HCT116 (cell line): ENCODE data around the gene TMEM254.

Experiments
- CEBPB ChIP-seq: IDR thresholded peaks from 2 replicates; pipeline ENCODE4 v1.6.1; 2012; ENCODE audit warnings: low read depth
- CTCF ChIP-seq, 3 experiments: fragments of 200-600 bp in 1 of 3; sonication (generic) in 1 of 3; IDR thresholded peaks in 2 of 3; conservative IDR thresholded peaks in 1 of 3; 2 replicates each; pipeline ENCODE4 v1.5.1; 2012 to 2017; ENCODE audit warnings: low read depth in 2 of 3, low read length in 2 of 3, antibody characterized with exemption in 1 of 3, borderline replicate concordance in 1 of 3, control low read depth in 1 of 3, mild to moderate bottlenecking in 1 of 3, mixed read lengths in 1 of 3, mixed run types in 1 of 3, moderate library complexity in 1 of 3; ENCODE audit not compliant: insufficient read depth in 1 of 3
- ELF1 ChIP-seq: IDR thresholded peaks from 2 replicates; pipeline ENCODE4 v1.6.1; 2012; ENCODE audit warnings: low read depth, borderline replicate concordance
- EZH2 ChIP-seq: fragments of 200-600 bp; sonication (generic); IDR thresholded peaks from 2 replicates; pipeline ENCODE4 v1.6.1; 2017; ENCODE audit warnings: antibody characterized with exemption, mixed run types
- MAX ChIP-seq: IDR thresholded peaks from 2 replicates; pipeline ENCODE4 v1.6.1; 2012
- POLR2A ChIP-seq: IDR thresholded peaks from 2 replicates; pipeline ENCODE4 v1.7.0; 2011; ENCODE audit warnings: borderline replicate concordance; ENCODE audit not compliant: insufficient read depth, insufficient read length; ENCODE audit errors: extremely low read depth
- POLR2AphosphoS5 ChIP-seq: IDR thresholded peaks from 2 replicates; pipeline ENCODE4 v1.6.1; 2011; ENCODE audit warnings: mild to moderate bottlenecking, low read depth, low read length, moderate library complexity
- RAD21 ChIP-seq: IDR thresholded peaks from 2 replicates; pipeline ENCODE4 v1.6.1; 2012; ENCODE audit warnings: low read depth, mild to moderate bottlenecking
- SIN3A ChIP-seq: IDR thresholded peaks from 2 replicates; pipeline ENCODE4 v1.6.1; 2012; ENCODE audit warnings: low read depth
- SRF ChIP-seq: IDR thresholded peaks from 2 replicates; pipeline ENCODE4 v1.6.1; 2012; ENCODE audit warnings: low read depth
- TCF7L2 ChIP-seq: IDR thresholded peaks from 2 replicates; pipeline ENCODE4 v1.7.0; 2011; ENCODE audit warnings: borderline replicate concordance, inconsistent platforms; ENCODE audit not compliant: insufficient read depth, insufficient read length; ENCODE audit errors: extremely low read depth
- YY1 ChIP-seq: IDR thresholded peaks from 2 replicates; pipeline ENCODE4 v1.6.1; 2011; ENCODE audit warnings: low read length, low read depth, moderate library complexity, mild to moderate bottlenecking; ENCODE audit not compliant: insufficient replicate concordance; ENCODE audit errors: extremely low read depth
- ZBTB33 ChIP-seq: IDR thresholded peaks from 2 replicates; pipeline ENCODE4 v1.6.1; 2011; ENCODE audit warnings: mild to moderate bottlenecking, low read length, moderate library complexity; ENCODE audit not compliant: insufficient replicate concordance; ENCODE audit errors: extremely low read depth
- ZNF274 ChIP-seq: fragments of 200-500 bp; sonication (Bioruptor generic); IDR thresholded peaks from 2 replicates; pipeline ENCODE4 v1.6.1; 2014; ENCODE audit warnings: mild to moderate bottlenecking, low read depth, low read length, inconsistent platforms

- TF ChIP-seq POLR2A (no peak), ELF1 (no peak), RAD21 (no peak), CTCF (IDR thresholded peaks at IDR 0.05 in 2 of 3, conservative IDR thresholded peaks at IDR 0.05 in 1 of 3; ENCODE audit: borderline replicate concordance in 1 of 3, insufficient read depth in 1 of 3, low read depth in 2 of 3, low read length in 2 of 3) (no peak), MAX (no peak), ZBTB33 (no peak), YY1 (no peak), CEBPB (no peak), ZNF274 (no peak), SIN3A (no peak), POLR2AphosphoS5 (no peak), TCF7L2 (no peak), SRF (no peak), EZH2 (no peak)
These were observed 59.5 kb downstream of the TMEM254 start for GRCh38 chr10:80137920-80138319.
